ENCODE data around the gene HDAC7.

HDAC7 gene

DNA sequence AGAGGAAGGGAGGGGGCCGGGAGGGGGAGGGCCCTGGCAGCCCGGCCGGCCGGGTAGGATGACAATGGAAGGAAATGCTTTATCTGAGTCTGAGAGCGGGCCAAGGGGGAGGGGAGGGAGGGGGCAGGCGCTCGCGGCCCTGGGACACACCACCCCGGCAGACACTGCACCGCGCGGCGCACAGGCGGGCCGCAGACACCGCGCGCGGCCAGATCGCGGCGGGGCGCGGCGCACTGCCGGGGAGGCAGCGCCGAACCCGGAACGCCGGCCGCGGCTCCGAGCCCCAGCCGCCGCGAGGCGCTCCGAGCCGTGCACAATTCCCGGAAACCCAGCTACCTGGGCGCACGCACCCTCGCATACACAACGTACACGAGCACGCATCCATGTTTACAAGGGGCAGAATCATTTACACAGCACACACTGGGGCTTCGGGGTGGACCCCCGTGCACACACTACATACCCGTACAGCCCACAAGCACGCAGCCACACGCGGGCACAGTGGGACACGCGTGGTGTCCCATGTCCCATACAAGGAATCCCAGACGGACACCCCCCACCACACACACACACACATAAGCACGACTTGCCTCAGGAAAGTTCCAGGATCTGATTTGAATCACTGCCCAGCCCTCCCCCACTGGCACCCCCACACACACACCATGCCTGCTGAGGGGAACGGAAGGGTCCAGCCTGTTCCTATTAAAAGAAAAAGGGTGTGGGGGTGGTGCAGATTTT lies at the start of gene HDAC7:
TSS of gene HDAC7 (minus strand) at position 8 of the 735 bp plus-strand sequence. CDS start 118 bp downstream, outside the sequence.
- DNase-seq = peak; percentile 79

DNA sequence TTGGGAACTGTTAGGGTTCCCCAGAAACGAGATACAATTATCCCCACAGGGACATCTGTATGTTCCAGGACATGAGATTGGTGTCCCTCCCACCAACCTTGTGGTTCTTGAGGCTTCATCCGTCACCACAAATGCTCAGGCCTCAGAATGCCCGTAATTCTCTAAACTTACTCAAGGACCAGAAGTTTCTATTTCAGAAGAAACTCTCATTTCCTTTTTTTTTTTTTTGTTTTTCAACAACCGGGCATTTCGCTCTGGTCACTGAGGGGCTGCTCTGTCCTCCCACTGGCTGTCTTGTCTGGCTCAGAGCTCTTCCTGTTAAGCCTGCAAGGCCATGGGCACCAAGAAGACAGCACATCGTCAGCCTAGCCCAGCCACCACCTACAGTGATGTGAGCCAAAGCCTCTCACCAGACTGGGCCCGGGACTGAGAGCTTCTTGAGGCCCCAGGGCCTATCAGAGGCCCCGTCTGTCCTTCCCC lies 48.9 kb upstream of the HDAC7 start:
- DNase-seq (no peak), ATAC-seq (no peak)

More for the DNA sequence above, at the start of gene HDAC7:
- ATAC-seq = peak; percentile 56

DNA sequence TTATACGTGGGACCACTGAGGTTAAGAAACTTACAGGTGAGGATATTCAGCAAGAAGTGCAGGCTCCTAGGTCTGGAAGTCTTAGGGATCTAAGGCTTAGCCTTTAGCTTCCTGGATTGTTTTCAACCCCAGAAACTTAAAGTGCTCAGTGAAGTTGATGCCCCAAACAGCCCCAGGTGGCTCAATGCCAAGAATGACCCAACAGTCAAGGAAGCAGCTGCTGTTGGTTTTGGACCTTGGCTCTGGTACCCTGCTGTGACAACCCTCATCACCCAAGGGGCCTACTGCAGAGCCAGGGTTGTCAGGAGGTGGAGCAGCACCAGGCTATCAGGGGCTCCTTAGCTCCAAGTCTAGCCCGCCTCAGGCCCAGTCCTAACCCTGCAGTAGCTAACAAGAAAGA lies 48.3 kb upstream of the HDAC7 start:
- ATAC-seq = no peak
- DNase-seq = no peak

DNA sequence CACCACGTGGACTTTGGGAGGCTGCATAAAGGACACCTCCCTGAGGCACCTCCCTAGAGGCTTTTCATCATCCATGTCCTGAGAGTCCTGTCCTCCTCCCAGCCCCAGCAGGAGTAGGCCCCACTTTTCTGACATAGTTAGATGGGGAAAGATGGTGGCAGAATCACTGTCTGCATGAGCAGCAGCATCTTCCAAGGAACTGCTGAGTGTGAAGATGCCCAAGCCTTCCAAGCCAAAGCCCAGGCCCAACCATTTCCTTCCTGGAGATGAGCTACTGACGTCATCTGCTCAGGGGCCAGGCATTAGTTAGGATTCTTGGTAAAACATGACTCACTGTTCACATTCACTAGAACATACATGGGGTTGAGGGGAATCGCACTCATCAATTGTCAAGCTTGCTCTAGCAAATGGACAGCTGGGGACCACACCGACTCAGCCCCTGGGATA lies 47.8 kb upstream of the HDAC7 start:
- peak; percentile 85 for ATAC-seq
- peak; percentile 46 for DNase-seq

DNA sequence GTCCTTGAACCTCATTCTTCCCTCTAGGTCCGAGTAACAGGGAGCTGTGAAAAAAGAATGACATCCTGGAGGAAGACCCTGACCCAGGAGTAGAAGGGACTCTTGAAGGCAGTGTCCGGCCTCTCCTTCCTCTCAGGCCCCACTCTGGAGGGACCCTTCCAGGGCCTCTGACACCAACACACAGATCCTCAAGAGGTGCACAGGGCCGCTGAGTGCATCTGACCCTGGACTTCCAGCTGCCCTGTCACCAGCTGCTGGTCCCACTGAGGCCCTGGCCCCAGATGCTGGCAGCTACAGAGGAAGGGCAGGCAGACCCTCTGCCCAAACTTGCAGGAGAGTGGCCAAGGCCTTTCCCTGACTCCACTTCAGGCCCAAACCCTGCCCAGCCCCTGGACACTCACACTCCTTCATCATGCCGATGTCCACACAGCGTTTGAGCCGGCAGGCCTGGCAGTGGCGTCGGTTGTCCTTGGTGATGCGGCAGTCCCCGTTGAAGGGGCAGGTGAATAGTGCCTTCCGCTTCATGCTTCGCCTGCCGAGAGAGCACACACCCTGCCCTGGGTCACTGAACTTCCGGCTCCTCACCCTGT lies 45.0 kb upstream of the HDAC7 start:
- ATAC-seq = no peak
- DNase-seq = no peak

DNA sequence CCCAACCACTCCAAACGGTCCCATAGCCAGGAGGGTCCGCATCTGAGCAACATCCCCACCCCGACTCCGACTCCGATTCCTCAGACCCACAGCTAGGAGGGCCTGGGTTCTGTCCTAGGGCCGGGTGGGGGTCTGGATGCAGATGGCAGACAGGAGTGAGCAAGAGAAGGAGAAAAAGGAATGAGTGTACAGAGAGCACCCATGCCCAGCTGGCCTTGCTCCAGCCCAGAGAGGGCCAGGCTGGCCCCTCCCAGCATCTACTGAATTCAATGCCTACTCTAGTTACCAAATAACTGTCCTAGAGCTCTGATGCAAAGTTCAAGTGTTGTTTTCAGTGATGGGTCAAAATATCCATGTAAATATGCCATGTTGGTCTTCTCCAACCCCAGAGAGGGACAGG lies 44.3 kb upstream of the HDAC7 start:
- DNase-seq = no peak
- no peak for ATAC-seq

DNA sequence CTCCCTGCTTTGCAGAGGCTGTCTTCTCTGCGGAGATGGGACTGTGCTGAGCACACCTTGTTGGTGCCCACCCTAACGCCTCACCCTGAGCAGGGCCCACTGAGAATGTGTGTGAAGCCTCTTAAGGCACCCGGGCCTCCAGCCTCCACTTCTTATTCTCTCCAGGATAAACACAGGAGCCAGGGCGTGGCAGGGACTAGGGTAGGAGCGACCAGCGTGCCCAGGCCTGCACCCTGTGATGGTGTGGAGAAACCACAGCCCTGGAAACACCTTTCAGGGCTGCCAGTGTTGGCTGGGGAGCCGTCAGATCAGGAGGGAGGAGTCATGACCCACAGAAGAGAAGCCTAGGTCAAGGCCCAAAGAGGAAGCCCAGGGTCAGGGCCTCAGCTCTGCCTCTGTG lies 43.8 kb upstream of the HDAC7 start:
- DNase-seq (no peak), ATAC-seq (no peak)

DNA sequence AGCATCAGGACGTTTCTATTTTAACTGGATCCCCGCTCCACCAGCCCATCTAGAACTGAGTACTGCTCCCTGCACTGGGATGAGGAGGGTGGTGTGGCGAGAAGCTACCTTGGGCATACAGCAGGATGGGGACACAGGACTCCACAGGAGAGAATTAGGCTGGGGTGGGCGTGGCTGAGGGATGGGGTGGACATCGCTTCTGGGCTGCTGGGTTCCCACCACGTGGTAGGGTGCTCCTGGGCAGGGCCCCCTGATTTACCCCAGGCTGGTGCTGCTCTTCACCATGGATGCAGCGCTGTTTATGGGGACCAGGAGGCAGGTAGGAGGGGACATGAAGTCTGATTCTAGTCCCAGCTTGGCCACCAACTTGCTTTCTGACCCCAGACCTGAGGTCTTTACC lies 43.2 kb upstream of the HDAC7 start:
- DNase-seq (no peak), ATAC-seq (no peak)

DNA sequence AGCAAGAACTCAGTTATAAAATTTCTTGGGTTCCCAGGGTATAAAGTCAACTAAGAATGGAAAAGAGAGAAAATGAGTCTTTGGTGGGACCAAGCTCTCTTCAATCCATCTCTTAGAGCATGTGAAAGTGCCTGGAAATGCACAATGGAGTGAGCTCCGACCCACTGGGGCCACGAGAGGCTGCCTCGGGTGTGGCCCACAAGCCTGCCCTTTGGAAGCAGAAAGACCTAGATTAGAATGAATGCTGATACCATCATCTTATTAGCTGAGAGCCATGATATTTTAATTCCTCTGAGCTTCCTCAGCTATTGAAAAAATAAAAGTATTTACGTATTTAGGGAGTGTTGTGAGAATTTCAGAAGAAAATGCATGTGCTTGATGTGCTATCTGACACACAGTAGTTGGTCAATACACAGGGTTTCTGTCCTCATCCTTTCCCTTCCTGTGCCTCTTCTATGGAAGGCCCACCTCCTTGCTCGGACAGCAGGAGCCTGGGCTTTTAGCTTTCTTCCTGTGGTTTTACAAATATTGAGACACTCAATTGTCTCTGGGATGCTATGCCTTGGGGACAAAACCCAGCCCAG lies 42.6 kb upstream of the HDAC7 start:
- ATAC-seq (no peak), DNase-seq (no peak)

DNA sequence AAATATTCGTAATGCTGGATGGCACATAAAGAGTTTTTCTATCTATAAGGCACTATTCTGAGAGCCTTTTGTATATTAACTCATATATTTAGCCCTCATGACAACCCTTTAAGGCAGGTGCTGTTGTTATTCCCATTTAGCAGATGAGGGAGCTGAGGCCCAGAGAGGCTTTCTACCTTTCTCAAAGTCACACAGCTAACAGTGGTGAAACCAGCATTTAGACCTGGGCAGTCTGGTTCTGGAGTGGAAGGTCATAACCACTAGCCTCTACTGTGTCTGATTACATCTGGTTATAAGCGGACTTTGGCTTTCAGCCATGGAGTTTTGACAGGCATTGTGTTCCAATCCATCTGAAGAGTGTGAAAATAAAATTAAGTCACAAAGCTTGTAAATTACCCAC lies 41.2 kb upstream of the HDAC7 start:
- no peak for DNase-seq
- no peak for ATAC-seq

DNA sequence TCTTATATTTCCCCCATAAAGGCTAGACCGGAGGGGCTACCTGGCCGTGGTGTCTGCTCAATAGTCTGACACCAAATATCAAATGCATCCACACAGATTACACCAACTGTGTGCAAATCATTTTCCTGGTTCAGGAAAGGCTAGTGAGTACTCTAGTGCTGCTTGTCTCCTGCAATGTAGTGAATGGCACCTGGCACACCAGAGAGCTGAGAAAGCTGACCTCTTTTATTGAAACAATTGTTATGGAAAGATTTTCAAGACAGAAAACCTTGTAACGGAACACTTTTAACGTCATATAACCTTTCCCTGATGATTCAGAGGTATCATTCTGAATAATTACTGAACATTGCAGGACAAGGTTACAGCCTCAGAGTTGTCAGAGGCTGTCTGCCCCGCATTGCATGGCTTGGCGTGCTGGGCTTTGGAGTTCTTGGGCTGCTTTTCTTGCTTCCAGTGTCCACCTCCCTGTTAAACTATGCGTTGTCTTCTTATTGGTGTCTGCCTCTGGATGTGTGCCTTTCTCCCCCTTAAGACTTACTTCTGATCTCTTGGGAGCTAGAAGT lies 40.7 kb upstream of the HDAC7 start:
- peak; percentile 66 for DNase-seq
- ATAC-seq = peak; percentile 91

DNA sequence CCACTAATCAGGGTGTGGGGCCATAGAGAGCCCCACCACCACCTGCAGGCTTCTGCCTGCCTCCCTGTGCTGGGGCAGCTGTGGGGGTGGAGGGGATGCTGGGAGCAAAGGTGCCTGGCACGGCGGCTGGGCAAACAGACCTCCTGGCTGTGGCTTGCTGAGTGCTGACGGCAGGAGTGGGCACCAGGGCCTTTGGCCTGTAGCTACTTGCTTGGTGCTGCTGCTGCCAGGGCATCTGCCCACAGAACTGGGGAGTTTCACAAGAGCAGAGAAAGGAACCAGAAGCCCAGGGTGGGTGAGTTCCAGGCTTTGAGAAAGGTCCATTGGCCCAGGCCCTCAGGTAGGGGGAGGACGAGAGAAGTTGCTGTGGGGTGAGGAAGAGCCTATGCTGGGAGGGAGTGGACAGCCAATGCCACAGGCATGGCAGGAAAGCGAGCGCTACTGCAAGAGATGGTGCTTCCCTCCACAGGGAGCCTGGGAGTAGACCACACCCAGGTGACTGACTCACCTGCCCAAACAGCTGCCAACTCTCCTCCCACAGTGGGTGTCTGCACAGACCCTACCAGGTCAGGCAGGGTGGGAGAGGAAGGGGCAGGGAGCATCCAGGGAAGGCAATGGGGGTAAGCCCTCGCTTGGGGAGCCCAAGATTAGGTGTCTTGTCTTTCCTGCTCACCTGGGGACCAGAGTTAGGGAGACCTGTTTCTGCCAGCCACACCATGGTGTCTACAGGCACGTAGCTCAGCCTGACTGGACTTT lies 39.0 kb upstream of the HDAC7 start:
- no peak for DNase-seq
- no peak for ATAC-seq

DNA sequence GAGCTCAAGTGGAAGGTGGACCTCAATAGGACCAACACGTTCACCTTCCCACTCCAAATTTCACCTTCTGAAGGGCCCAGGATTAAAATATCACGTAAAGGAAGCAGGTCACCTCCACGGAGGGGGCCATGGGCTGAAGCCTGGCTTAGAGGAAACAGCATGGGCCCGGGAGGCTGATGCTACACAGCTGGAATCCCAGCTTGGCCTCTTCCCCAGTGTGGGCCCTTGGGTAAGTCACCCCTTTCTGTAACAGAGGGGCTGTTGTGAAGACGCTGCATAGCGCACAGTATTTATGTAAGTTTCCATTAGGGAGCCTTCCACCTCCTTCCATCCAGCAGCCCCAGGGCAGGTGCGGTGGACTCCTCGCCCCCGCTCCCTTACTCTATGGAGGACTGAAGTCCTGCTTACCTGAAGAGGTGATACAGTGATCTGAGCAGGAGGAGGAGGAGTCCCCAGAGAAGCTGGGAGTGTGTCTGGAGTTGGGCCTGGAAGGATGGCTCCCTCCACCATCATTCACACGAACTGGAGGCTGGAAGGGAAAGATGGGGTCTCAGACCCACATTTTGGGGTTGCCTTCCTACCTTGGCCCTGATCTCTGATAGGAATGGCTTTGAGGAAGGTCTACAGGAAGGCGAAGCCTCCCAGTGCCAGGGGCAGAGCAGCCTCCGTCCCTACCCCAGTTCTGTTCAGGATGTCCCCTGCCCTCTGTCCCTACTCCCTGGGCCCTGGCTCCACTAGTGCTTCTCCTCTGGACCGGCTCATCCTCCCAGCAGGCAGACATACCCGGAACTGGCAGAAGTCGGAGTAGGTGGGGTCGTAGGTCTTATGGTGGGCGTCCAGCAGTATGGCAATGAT lies 37.2 kb upstream of the HDAC7 start:
- no peak for ATAC-seq
- no peak for DNase-seq

DNA sequence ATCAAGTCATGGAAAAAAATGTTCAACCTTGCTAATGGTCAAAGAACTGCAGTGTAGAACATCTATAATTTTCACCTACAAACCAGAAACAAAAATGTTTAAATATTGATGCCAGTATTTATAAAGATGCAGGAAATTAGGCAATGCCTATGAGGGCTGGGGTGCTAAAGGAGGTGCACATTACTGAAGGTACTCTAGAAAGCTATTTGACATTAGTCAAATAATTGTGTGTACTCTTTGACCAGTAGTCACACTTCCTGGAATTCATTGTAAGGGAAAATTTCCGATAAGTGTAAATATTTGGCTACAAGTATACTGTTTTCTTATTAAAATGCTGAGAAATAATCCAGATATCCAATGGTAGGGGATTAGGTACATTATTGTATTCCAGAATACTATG lies 36.4 kb upstream of the HDAC7 start:
- DNase-seq (no peak), ATAC-seq (no peak)

DNA sequence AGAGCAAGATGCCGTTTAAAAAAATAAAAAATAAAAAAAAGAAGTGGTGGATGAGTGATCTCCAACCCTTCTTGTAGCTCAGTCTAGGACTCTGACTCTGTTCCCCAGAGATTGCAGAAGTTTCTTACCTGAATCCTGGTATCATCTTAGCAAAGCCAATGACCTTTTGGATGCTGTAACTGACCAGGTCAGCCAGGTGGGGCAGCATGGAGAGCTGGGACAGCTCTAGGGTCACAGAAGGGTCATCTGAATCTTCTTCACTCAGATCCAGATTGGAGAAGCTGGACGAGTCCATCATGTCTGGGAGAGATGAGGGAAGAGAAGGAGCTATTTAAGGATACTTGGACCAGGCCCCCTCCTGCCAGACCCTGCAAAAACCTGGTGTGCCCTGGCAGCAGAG lies 35.8 kb upstream of the HDAC7 start:
- ATAC-seq = no peak
- no peak for DNase-seq

DNA sequence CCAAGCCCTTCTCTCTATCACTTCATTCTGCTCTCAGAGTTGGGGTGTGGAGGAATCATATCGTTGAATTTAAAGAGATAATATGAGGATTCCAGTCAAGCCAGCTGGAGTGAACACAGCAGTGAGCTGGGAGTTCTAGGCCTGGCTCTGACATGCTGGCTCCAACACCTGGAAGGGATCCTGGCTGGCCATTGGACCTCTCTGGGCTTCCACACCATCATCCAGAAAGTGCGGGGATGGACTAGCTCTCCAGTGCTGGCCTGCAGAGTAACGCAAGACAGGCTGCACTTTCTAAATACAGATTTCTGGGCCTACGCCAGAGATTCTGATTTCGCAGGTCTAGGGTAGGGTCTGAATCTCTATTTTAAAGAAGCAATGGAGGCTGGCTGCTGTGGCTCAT lies 34.8 kb upstream of the HDAC7 start:
- DNase-seq (no peak), ATAC-seq (no peak)

DNA sequence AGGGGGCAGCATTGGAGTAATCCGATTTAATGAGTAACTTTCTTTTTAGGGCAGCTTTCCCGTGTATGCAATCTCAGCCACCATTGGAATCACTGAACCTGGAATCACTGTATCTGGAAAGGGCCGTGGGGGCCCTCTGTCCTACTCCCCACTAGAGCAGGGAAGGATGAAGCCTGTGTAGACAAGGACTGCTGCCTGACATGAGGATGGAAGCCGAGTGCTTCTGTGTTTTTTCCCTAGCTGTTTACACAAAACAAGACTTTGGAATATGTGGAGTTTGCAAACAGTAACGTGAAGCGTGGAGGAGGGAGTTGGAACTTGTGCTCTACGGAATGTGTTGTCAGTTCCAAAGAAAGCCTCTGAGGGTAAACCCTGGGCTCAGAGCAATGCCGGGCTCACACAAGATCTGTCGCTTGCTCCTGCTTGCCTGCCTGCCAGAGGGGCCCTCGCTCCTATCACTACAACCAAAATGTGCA lies 32.4 kb upstream of the HDAC7 start:
- no peak for ATAC-seq
- DNase-seq = no peak

DNA sequence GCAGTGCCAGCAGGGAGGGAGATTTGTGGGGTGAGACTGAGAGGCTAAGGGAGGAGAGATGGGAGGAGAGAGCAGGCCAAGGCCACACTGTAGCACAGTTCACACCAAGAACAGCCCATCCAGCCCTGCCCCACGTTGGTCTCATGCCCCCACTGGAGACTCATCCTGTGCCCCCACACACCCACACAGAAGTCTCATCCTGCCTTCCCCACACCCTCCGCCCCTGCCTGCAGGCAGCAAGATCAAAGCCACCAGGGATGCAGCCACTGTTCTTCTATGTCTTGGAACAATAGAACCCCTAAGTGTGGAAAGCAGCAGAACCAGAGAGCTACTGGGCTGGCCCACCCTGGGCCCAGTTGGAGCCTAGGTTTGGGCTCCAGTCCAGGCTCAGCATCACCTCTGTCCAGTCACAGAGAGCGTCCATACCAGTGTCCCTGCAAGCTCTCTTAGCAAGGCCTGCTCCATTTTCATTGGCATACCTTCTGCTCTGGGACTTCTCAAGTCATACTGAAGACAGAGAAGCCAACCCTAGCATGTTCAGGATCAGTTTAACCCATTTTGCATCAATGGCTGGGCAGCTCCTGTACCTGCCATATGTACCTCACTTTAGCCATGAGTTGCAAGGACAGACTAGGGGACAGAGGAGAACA lies 31.7 kb upstream of the HDAC7 start:
- DNase-seq = no peak
- no peak for ATAC-seq

DNA sequence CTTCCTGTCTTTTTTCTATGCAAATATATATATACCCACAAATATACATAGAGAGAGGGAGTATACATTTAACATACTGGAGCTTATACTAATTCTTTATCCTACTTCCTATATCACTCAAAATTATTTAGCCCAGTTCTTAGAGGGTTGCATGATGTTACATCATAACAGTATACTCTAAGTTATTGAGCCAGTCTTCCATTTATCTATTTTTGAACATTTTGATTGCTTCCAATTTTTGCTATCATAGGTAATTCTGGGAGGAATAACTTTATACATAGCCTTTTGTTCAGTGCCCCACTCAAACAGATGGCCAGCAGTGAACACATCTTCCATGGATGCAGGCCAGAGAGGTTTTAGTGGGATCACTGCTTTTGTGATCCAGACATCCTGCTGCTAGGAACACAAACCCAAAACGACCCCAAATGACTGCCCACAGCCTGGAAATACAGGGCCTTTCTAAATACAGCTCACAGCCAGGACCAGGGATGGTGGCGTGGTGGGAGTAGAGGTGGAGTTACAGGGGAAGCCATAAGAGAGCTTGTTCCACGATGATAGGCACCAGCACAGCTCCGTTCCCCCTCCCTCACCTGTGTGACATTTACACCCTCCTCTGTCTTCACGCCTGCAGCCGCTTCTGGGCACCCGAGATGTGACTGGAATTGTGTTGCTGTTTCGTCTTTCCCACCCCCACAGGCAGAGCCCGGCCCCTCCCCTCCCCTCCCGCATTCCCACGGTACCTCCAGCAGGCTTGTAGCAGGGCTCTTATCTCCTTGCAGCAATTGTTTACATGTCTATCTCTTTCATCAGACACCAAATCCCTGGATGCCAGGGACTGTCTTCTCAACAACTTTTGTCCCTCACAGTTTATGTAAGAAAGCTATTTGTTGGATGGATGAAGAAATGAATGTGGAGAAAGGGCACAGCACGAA lies 30.7 kb upstream of the HDAC7 start:
- no peak for DNase-seq
- no peak for ATAC-seq

DNA sequence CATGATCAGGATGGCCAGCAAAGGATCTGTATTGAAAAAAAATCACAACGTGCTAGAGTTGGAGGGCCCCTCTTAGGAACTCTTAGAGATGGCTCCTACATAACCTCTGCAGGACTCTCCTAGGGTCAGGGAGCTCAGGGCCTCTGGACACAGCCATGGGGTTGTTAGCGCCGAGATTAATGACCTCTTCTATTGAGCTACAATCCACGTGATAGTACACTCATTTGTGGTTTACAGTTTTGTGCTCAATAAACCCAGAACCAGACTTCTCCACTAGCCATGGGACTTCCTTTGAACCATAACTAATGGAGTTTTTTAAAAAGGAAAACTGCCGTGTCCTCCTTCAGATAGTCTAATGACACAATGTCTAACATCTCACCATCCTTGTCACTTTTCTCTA lies 29.6 kb upstream of the HDAC7 start:
- DNase-seq (no peak), ATAC-seq (no peak)

Measured in stimulated activated naive CD8-positive, alpha-beta T cell treated with anti-CD3 and anti-CD28 coated beads, Interleukin-15, Interleukin-2, amounts not matched to agents 100 U/mL and 50 U/mL, for 24 hours (primary cell).